CD4-positive, alpha-beta T cell treated with Interleukin-1 beta for 1 hour (primary cell): ENCODE measurements around the gene KLHDC7A.
"Not testable (repeated sequence)": the region's sequence is repeated elsewhere in the genome, so short reads cannot be mapped to it uniquely, and the experiment has no call there.

Experiments
- DNase-seq, 2 donors: peaks; one replicate each; pipeline ENCODE4 v3.0.0-alpha.2; 2020 to 2022

Gene KLHDC7A

DNA sequence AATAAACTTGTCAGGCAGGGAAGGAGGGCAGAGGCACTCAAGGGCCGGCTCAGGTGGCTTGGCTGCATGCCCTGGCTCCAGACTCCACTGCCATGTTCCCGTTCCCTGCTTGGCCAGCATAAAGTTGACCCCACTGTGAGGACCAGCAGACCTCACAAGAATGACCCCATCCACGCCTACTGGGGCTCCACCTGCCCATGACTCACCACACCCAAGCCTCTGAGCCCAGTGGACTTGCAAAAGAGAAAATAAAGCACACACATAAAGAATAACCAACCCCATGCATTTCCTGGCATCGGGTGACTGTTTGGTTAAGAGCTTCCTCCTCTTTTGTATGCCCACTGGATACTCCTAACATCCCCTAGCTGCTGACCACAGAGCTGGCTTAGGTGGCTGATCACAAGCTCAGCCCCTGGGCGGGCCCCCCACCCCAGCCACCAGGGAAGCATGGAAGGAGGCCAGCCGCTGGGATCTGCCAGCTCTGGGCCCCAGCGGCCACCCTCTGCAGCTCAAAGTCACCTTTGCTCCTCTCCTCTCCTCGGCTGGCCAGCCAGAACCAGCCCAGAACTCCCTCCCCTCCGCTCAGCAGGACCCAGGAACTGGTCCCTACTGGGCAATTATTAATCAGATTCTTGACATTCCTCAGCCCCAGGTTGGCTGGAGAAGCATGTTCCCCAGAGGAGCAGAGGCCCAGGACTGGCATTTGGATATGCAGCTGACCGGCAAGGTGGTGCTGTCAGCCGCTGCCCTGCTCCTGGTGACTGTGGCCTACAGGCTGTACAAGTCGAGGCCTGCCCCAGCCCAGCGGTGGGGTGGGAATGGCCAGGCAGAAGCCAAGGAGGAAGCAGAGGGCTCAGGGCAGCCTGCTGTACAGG lies at the start of gene KLHDC7A:
TSS of gene KLHDC7A (plus strand) at position 616 of the 875 bp plus-strand sequence. CDS start at position 668, 52 bp downstream.
- no peak for DNase-seq

GRCh38 chr1:18434041-18434440 lies 46.7 kb upstream of the KLHDC7A start:
- DNase-seq, result no peak

- DNase-seq, result no peak
Observed at GRCh38 chr1:18440385-18441226, 40.1 kb upstream of the KLHDC7A start.

DNA sequence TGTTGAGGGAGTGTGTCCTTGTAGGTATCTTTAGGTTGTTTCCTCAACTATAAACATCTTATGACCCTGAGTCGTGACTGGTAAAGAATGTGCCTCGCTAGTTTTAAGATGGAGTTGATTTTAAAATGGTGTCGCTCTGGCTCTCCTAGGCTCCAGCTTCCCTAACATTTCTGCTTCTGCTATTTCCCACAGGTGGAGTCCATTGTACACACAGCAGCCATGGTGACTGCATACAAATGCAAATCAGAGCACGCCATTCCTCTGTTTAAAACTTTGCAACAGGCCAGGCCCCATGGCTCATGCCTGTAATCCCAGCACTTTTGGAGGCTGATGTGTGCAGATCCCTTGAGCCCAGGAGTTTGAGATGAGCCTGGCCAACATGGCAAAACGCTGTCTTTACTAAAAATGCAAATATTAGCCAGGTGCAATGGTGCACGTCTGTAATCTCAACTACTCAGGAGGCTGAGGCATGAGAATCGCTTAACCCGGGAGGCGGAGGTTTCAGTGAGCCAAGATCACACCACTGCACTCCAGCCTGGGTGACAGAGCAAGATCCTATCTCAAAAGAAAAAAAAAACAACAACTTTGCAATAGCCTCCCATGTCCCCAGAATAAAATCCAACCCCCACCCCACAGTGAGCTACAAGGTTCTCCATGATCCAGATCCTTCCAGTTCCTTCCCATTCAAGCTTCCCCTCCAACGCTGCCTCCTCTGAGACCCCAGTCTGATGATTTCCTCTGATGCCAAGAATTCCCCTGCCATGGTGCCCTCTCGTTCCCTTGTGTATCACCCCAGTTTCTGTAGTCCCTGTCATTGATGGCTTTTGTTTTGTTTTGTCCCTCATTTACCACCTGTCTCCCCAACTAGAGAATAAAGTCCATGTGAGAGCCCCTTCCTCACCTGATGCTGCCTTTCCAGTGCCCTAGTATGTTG lies 36.9 kb upstream of the KLHDC7A start:
- no peak for DNase-seq

DNA sequence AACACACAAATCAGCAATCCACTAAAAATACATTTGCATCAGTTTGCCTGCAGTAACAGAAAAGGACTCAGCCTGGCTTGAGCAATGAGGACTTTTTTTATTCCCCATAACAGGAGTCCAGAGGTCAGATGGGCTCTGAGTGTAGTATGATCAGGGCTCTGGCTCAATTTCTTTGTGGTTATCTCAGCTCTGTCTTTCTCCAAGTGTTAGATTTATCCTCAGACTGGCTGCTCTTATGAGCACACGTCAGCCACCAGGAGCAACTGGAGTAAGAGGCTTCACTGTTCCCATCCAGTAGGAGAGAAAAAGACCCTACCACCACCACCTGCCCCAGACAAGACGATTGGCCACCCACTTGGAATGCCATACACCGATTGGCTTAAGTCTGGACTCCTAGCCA lies 36.2 kb upstream of the KLHDC7A start:
- no peak for DNase-seq

DNA sequence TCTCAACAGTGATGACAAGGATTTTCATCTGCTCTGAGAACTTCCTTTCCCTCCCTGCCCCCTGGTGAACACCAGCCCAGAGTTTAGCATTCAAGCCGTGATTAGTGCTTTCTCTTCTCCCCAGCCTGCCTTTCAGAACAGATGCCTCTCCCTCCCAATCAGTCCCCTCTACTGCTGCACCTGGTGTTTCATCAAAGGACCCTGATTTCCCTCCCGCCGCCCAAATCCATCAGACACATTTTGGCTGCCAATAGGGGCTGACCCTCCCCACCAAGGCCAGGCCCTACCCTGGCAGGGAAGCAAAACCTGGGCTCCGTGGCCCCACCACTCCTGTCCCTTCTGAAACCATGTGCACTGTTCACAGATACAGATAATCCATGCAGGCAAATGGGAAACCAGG lies 34.0 kb upstream of the KLHDC7A start:
- no peak for DNase-seq

DNA sequence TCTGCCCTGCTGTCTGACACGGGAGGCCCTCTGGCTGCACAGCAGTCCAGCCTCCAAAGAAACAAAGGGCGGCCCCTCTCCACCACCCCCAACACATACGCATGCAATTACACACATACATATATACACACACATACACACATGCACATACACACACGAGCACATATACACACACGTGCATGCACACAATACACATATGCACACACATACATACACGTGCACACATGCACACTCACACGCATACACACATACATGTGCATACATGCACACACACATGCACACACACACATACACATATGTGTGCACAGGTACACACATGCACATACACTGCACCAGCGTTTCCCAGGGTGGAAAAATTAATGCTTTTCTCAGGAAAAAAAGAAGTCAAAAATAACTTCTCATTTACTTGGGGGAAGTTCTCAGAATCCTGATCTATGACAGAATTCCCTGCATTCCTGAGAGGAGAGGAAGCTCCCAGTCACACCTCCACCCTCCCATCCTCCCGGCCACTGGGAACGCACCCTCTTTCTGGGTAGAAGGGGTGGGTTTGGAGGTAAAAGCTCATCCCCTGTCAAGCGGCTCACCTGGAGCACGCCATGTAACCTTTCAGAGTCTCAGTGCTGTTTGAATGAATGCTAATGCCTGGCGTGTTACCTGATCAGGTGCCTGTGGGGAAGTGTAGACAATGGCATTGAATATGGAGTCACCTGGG lies 33.1 kb upstream of the KLHDC7A start:
- no peak for DNase-seq

GRCh38 chr1:18448889-18449288 lies 31.8 kb upstream of the KLHDC7A start:
- DNase-seq, result no peak

- DNase-seq, result peak in 1 of 2 donors; percentile 14
Observed at GRCh38 chr1:18452550-18452949, 28.2 kb upstream of the KLHDC7A start.

DNA sequence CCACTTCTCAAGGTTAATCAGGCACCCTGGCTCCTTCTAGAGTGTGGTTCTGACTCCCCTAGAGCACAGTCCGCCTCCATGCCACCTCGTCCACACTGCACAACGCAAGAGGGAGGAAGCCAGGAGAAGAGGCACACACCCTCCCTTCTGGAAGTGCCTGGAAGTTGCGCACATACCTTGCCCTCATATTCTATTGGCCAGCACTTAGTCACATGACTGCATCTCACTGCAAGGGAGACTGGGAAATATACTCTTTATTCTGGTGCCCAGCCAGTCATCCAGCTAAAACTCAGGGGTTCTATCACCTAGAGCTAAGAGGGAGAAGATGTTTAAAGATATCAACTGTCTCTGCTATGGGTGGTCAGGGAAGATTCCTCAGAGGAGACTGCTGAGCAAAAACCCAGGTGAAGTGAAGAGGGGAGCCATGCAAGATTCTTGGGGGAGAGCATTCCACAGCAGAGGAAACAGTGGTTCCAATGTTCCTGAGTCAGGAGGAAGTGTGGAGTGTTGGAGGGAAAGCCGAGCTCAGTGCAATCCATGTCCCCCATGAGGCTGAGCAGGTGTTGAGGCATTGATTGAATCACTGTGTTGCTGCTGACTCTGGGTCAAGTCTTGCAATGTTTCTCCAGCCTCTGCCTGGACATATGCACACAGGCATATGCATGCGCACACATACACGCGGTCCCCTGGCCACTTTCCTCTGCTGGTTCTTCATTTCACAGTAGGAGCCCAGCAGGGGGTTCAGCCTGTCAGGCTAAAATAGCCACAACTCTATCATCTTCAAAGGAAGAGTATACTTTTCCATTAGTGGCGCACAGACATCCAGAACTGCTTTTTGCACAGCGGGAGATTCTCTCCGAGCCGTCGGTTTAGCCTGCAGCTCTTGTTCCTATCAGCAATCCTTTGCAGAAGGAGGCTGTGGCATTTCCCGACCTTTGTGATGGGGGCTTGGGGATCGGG lies 22.3 kb upstream of the KLHDC7A start:
- DNase-seq, result no peak

- no peak for DNase-seq
Observed at GRCh38 chr1:18461656-18462055, 19.1 kb upstream of the KLHDC7A start.

DNA sequence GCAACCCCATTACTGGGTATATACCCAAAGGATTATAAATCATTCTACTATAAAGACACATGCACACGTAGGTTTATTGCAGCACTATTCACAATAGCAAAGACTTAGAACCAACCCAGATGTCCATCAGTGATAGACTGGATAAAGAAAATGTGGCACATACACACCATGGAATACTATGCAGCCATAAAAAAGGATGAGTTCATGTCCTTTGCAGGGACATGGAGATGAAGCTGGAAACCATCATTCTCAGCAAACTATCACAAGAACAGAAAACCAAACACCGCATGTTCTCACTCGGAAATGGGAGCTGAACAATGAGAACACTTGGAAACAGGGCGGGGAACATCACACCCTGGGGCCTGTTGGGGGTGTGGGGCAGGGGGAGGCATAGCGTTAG lies 18.2 kb upstream of the KLHDC7A start:
- DNase-seq, result not testable (repeated sequence)

DNA sequence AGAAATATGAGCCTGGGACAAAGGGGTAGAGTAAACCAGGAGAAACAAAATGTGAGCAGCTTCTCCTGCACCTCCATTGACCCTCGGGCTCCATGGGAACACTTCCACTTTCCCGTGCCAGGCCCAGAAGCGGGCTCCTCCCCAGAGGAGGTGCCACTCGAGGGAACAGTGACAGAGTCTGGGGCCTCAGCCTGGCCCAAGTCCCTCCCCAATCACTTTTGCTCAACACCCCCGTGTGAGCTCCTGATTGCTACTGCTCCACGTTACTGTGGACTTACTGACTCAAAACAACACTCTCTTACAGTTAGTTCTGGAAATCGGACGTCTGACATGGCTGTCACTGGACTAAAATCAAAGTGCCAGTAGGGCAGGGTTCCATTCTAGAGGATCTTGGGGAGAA lies 17.7 kb upstream of the KLHDC7A start:
- DNase-seq, result no peak

DNA sequence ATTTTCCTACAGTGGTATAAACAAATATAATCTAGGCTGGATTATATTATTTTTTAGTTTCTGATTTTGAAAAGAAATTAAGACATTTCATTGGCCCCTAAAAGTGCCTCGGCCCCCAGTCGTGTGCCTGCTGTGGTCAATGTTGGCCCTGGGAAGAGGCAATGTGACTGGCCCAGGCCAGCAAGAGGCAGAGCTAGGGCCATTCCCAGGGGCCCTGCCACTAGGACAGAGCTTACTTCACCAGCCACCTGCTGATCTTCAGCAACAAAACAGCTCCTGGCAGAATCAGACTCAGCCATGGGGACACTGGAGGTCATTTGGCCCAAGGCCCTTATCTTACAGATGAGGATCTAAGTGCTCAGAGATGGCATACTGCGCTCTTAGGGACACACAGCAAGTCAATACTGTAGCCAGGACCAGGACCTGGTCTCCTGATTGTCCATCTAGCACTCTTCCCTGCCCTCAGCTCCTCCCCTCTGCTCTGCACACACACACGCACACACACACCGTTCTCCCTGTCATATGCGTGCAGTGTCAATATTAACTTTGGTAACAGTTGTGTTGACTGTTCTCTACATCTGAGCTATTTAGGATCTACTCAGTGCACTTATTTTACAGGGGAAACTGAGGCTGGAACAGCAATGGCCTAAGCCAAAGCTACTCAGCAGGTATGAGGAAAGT lies 16.6 kb upstream of the KLHDC7A start:
- DNase-seq, result no peak

DNA sequence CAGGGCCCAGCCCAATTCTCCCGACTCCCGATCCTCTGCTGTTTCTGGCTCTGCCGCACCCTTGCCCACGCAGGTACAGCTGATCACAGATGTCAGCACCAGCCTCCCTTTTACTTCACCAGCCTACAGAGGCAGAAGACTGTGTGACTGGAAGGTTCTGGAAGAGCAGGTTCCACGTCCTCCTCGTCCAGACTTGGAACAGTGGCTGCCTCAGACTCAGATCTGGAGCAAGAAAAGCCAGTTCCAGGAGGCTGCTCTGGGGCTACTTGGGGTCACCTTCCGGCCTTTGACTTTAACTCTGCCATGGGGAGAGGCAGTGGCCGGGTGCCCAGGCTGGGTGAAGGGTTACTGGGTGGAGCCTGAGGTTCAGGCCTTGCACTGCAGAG lies 16.1 kb upstream of the KLHDC7A start:
- DNase-seq, result no peak

DNA sequence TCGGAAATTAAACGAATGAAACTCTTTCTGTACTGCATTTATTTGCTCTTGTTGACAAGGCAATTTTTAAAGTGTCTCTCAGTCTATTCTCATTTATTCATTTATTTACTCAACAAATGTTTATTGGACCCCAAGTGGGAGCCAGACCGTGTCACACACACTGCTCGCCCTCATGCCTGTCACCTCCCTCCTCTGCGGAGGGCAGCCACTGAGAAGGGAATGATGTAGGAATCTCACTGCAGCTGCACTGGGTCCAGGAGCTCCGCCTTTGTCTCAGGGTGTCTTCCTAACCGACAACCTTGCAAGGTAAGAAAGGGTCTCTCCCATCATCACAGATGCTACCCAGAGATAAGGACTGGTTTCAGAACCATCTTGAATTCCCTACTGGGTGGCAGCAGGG lies 14.1 kb upstream of the KLHDC7A start:
- DNase-seq, result no peak

- no peak for DNase-seq
Observed at GRCh38 chr1:18468570-18468969, 12.2 kb upstream of the KLHDC7A start.

DNA sequence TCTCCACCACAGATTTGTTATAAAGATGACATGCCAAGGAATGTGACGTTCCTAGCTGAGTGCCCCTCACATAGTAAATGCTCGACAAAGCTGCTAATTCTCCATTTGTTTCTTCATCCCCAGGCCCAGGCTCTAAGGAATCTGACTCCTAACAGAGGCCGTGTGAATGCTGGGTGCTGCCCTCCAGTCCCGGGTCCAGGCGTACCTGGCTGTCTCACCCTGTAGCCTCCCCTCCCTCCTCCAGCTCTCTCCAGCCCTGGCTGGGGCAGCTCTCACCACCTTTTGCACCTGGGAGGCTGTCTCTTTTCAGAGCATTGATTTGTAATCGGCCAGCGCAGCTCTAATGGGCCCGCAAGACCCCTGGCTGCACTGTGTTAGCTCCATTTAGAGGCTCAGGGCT lies 11.2 kb upstream of the KLHDC7A start:
- DNase-seq, result no peak

DNA sequence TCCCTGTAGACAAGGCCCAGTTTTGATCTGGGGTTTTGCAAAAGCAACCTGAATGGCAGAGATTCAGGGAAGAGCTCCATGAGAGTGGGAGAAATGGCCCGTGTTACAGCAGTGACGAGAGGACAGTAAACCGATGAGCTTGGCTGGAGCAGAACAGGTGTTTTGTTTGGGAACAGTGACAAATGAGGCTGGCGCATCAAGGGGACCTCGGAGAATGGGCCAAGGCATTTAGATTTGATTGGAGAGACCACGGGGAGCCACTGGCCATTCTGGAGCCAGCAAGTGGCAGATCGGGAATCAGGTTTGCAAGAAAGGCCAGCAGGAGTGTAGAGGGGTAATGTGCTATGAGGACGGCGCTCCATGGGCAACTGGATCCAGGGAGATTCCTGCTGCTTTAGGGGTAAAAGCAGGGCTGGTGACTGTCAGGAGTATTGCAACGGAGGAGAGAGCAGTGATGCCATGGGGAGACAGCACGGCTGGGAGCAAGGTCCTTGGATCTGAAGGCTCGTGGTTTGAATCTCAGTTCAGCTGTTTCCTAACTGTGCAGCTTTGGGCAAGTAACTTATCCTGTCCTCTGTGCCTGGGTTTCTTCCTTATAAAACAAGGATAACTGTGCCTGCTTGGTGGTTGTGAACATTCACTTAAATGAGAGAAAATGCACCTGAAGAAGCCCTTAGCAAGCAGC lies 9.9 kb upstream of the KLHDC7A start:
- DNase-seq, result no peak
